Mesothelial cell of epicardium (in vitro differentiated cells): ENCODE measurements around the gene OTOG. TPM values are rescaled to one million over a fixed set of nuclear protein-coding genes. Genes with fewer than 3 reads are reported as not detected.

Experiments used
- DNase-seq, 2 experiments: peaks; one replicate each; pipeline ENCODE4 v3.0.0; 2021; ENCODE audit warnings: low spot score in 2 of 2; ENCODE audit not compliant: unreplicated experiment in 2 of 2
- H3K27ac Mint-ChIP-seq: 2 replicates; pipeline ENCODE4 v1.8.0; 2021; ENCODE audit warnings: mixed read lengths
- H3K27me3 Mint-ChIP-seq: 2 replicates; pipeline ENCODE4 v1.8.0; 2021; ENCODE audit warnings: low read depth, mixed read lengths
- H3K36me3 Mint-ChIP-seq: 2 replicates; pipeline ENCODE4 v1.8.0; 2021; ENCODE audit warnings: mixed read lengths
- H3K4me1 Mint-ChIP-seq: 2 replicates; pipeline ENCODE4 v1.8.0; 2021; ENCODE audit warnings: mixed read lengths
- H3K4me3 Mint-ChIP-seq: 2 replicates; pipeline ENCODE4 v1.8.0; 2021; ENCODE audit warnings: mild to moderate bottlenecking, moderate library complexity, mixed read lengths
- H3K9me3 Mint-ChIP-seq: 2 replicates; pipeline ENCODE4 v1.8.0; 2021; ENCODE audit warnings: mixed read lengths
- total RNA-seq: library from RNA; stranded (reverse); gene quantifications from 3 replicates; pipeline ENCODE4 v1.2.1, GENCODE V29; 2021
- TF ChIP-seq, protein P1 (sequence below): fragments of 200-600 bp; sonication (generic); IDR thresholded peaks from one replicate; pipeline ENCODE4 v1.5.0; 2021; ENCODE audit warnings: antibody characterized with exemption; ENCODE audit not compliant: unreplicated experiment

The OTOG gene
- 1.2 to 2.8 TPM (median 1.8 TPM) in 3 replicates for total RNA-seq

DNA sequence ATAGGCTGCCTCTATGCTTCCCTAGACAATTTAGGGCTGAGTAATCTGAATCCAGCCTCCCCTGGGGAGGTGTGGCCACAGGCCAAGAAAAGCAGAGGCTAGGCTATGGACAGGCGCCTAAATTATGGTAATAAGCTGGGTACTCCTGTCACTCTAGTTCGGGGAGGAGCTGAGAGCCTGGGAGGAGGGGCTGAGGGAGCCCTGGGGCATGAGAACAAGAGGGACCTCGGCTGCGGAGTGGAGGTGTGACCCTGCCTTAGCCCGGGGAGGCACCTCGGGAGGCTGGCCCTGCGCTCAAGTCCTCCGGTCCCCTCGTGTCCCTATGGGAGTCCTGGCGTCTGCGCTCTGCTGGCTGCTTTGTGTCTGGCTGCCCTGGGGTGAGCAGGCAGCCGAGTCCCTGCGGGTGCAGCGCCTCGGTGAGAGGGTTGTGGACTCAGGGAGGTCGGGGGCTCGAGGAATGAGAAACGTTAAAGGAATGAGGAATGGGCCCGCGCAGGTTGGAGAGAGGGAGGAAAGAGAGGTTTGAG lies at the start of gene OTOG:
OTOG (plus strand) TSS at position 209 of the 527 bp plus-strand sequence; CDS start at position 323, 114 bp downstream.
- Mint-ChIP-seq H3K4me1 (peaks cover 15% of the 10 kb centered on the region), H3K36me3 (no peaks in the 10 kb centered on the region), H3K27ac (no peak within 1 kb of the TSS), H3K4me3 (peak within 1 kb of the TSS; percentile 56), H3K27me3 (peaks cover 63% of the 10 kb centered on the region), H3K9me3 (no peaks in the 10 kb centered on the region)
- TF ChIP-seq, protein P1, sequence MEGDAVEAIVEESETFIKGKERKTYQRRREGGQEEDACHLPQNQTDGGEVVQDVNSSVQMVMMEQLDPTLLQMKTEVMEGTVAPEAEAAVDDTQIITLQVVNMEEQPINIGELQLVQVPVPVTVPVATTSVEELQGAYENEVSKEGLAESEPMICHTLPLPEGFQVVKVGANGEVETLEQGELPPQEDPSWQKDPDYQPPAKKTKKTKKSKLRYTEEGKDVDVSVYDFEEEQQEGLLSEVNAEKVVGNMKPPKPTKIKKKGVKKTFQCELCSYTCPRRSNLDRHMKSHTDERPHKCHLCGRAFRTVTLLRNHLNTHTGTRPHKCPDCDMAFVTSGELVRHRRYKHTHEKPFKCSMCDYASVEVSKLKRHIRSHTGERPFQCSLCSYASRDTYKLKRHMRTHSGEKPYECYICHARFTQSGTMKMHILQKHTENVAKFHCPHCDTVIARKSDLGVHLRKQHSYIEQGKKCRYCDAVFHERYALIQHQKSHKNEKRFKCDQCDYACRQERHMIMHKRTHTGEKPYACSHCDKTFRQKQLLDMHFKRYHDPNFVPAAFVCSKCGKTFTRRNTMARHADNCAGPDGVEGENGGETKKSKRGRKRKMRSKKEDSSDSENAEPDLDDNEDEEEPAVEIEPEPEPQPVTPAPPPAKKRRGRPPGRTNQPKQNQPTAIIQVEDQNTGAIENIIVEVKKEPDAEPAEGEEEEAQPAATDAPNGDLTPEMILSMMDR: no peak
- DNase-seq: no peak

DNA sequence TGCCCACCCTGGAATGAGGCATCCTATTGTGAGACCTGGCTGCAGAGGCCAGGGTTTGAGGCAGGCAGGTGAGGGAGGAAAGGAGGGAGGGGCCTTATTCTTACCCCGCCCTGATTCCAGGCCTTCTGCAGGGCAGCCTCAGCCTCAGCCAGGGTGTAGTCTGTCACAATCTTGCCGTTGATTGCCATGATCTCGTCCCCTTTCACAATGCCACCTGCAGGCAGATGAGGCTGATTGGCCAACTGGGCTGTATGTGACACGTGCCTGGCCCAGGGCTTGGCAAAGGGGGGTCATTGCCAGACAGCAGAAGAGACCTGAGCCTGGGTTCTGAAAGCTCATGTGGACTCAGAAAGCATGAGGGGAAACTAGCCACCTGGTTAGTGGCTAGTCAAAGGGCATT lies 49.0 kb upstream of the OTOG start:
- H3K9me3 Mint-ChIP-seq: no peaks in the 10 kb centered on the region
- peaks cover 66% of the 10 kb centered on the region for H3K27me3 Mint-ChIP-seq
- H3K4me3 Mint-ChIP-seq: no peak overlapping the region
- TF ChIP-seq, protein P1: no peak
- no peak for DNase-seq
- no peak overlapping the region for H3K27ac Mint-ChIP-seq
- no peaks in the 10 kb centered on the region for H3K4me1 Mint-ChIP-seq
- H3K36me3 Mint-ChIP-seq: no peaks in the 10 kb centered on the region

DNA sequence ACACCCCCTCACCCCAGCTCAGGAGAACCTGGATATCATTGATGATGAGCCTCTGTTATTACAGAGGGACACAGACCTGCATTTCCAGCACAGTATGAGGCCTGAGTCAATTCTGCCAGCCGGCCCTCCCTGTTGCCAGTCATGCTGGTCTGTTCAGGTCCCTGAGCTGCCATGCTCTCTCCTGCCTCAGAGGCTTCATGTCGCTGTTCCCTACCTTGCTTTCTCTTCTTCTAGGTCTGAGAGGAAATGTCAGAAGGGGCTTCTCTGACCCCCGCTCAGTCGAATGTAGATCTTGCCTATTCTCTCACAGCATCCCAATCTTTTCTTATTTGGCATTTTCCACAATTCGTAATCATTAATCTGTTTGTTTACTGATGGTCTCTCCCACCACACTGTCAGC lies 48.6 kb upstream of the OTOG start:
- Mint-ChIP-seq H3K4me3 (no peak overlapping the region), H3K27me3 (peaks cover 64% of the 10 kb centered on the region), H3K4me1 (no peaks in the 10 kb centered on the region), H3K36me3 (no peaks in the 10 kb centered on the region), H3K9me3 (no peaks in the 10 kb centered on the region), H3K27ac (no peak overlapping the region)
- DNase-seq: no peak
- TF ChIP-seq, protein P1: peak; percentile 32

DNA sequence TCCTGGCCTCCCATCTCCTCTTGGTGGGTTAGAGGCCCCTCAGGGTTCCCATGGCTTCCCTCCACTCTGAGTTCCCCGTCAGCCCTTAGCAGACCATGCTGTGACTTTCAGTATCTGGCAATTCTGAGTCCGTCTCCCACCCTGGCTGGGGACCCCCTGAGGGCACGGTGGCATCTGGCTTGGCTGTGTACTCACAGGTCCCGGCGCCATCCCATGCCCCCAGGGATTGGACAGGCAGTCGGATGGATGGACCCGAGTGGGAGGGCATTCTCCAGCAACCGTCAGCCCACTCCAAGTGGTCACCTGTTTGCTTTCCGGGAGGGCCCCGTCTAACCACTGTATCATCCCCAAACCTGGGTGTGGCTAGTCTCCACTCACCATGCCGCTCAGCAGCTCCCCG lies 46.4 kb upstream of the OTOG start:
- peaks cover 62% of the 10 kb centered on the region for H3K27me3 Mint-ChIP-seq
- H3K4me3 Mint-ChIP-seq: no peak overlapping the region
- DNase-seq: no peak
- no peaks in the 10 kb centered on the region for H3K9me3 Mint-ChIP-seq
- H3K36me3 Mint-ChIP-seq: no peaks in the 10 kb centered on the region
- H3K4me1 Mint-ChIP-seq: no peaks in the 10 kb centered on the region
- TF ChIP-seq, protein P1: no peak
- H3K27ac Mint-ChIP-seq: no peak overlapping the region

- H3K27ac Mint-ChIP-seq: no peak overlapping the region
- TF ChIP-seq, protein P1: no peak
- no peaks in the 10 kb centered on the region for H3K9me3 Mint-ChIP-seq
- H3K4me1 Mint-ChIP-seq: no peaks in the 10 kb centered on the region
- H3K36me3 Mint-ChIP-seq: no peaks in the 10 kb centered on the region
- no peak for DNase-seq
- no peak overlapping the region for H3K4me3 Mint-ChIP-seq
- peaks cover 58% of the 10 kb centered on the region for H3K27me3 Mint-ChIP-seq
Observed at GRCh38 chr11:17502630-17503029, 44.4 kb upstream of the OTOG start.
